ENCODE data around the gene KLHDC7B.

DNA sequence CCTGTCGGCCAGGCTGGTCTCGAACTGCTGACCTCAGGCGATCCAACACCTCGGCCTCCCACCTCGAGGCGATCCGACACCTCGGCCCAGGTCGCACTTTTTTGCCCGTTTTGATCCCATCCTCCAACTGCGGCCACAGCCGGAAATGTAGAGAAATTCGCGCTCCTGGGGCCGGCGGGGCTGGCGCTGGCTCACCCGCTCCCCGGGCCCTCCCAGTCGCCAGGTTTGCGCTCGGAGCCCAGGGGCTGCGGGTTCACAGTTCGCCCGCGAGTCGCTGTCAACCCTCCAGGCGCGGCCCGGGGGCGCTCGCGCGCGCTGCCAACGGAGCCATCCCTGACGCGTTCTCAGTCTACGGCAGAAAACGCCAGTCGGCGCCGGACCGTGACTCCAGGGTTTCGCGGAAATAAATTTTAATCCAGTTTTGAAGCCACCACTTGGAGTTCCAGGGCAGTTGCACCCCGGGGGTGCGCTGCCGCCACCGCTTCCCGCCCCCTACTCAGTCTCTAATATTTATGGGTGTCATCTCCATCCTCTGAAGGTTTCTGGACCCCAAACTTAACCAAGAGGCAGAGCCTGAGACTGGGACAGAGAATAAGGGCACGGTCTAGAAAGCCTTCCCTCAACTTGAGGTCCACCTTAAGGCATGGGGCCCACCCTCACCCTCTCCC lies 1.5 kb upstream of the KLHDC7B start:
- TF ChIP-seq CTCF (conservative IDR thresholded peaks at IDR 0.05; ENCODE audit: low read length) (peak; percentile 80), EZH2phosphoT487 (IDR thresholded peaks at IDR 0.05; ENCODE audit: borderline replicate concordance, low read depth, low read length) (no peak)
